Mammary epithelial cell (primary cell): Measurements from ENCODE around the gene PCYOX1L.

Experiments used
- CTCF ChIP-seq, 2 donors: IDR thresholded peaks in 1 of 2; conservative IDR thresholded peaks in 1 of 2; 2 replicates each; pipeline ENCODE4 v1.5.1; 2011 to 2012; ENCODE audit warnings: inconsistent platforms in 2 of 2, low read length in 2 of 2, mild to moderate bottlenecking in 2 of 2, control low read depth in 1 of 2, low read depth in 1 of 2; ENCODE audit not compliant: insufficient read depth in 1 of 2; ENCODE audit errors: extremely low read depth in 1 of 2
- EZH2 ChIP-seq: IDR thresholded peaks from 2 replicates; pipeline ENCODE4 v1.6.1; 2012; ENCODE audit warnings: low read length, inconsistent platforms, borderline replicate concordance

- TF ChIP-seq CTCF (conservative IDR thresholded peaks at IDR 0.05 in 1 of 2, IDR thresholded peaks at IDR 0.05 in 1 of 2; ENCODE audit: extremely low read depth in 1 of 2, insufficient read depth in 1 of 2, low read depth in 1 of 2, low read length in 2 of 2) (no peak), EZH2 (no peak)
Measured at GRCh38 chr5:149383399-149383798, 25.6 kb downstream of the PCYOX1L start.
